ENCODE data around the gene DGKQ. TPM values are rescaled to one million over a fixed set of nuclear protein-coding genes. Genes with fewer than 3 reads are reported as not detected.

Gene DGKQ
- total RNA-seq, 4 donors from 2014 or later = 3.2 to 5.2 (median 4.5) TPM

- DNase-seq = no peak
- Histone ChIP-seq H3K27ac (no peak overlapping the region), H3K4me1 (peaks cover 7 to 19% of the 10 kb centered on the region in 2 donors), H3K9me3 (no peaks in the 10 kb centered on the region), H3K36me3 (no peaks in the 10 kb centered on the region), H3K4me3 (no peak overlapping the region), H3K27me3 (peaks cover 0 to 4% (median under 1%) of the 10 kb centered on the region in 3 donors)
- ATAC-seq = no peak
- TF ChIP-seq POLR2A (IDR thresholded peaks at IDR 0.05) = no peak
- TF ChIP-seq CTCF (IDR thresholded peaks at IDR 0.05 in 4 of 5, conservative IDR thresholded peaks at IDR 0.05 in 1 of 5) = no peak
- intact Hi-C loops (cut with DNase I; ENCODE audit: low total_unique reads) = loop anchor here (5.0 to 10.0 kb wide), 3 partner anchors 234 to 991 kb away; partner anchors contain the start of genes CTBP1, NELFA and UVSSA
- in situ Hi-C loops (cut with MboI; ENCODE audit: low sequenced_read_pairs in 4 of 4) = no loop called here
These were observed 40.1 kb upstream of the DGKQ start for GRCh38 chr4:1013225-1014073.

GRCh38 chr4:1012034-1012739 lies 38.8 kb upstream of the DGKQ start:
- peak overlapping the region in 1 of 4 donors; percentile 28 for H3K27ac ChIP-seq

GRCh38 chr4:1011666-1012033 lies 38.3 kb upstream of the DGKQ start:
- no peaks in the 10 kb centered on the region for H3K36me3 ChIP-seq
- H3K4me3 ChIP-seq = peak overlapping the region in 1 of 4 donors; percentile 63
- intact Hi-C loops (cut with DNase I; ENCODE audit: low total_unique reads) = loop anchor here (2.0 to 10.0 kb wide), 4 partner anchors 229 to 993 kb away; partner anchors contain the start of genes CTBP1, NELFA and UVSSA
- peaks cover 7 to 19% of the 10 kb centered on the region in 2 donors for H3K4me1 ChIP-seq
- ATAC-seq (no peak), DNase-seq (no peak)
- peaks cover 15 to 18% (median 15%) of the 10 kb centered on the region in 3 donors for H3K27me3 ChIP-seq
- no peak overlapping the region for H3K27ac ChIP-seq
- TF ChIP-seq POLR2A (IDR thresholded peaks at IDR 0.05) (no peak), CTCF (IDR thresholded peaks at IDR 0.05 in 4 of 5, conservative IDR thresholded peaks at IDR 0.05 in 1 of 5) (no peak)
- no peaks in the 10 kb centered on the region for H3K9me3 ChIP-seq
- in situ Hi-C loops (cut with MboI; ENCODE audit: low sequenced_read_pairs in 4 of 4) = no loop called here

More at GRCh38 chr4:1012034-1012739, 38.8 kb upstream of the DGKQ start:
- ATAC-seq (no peak), DNase-seq (no peak)
- Histone ChIP-seq H3K9me3 (no peaks in the 10 kb centered on the region), H3K36me3 (no peaks in the 10 kb centered on the region), H3K4me3 (peak overlapping the region; percentile 49 to 60 (median 54)), H3K4me1 (peaks cover 7 to 19% of the 10 kb centered on the region in 2 donors), H3K27me3 (peaks cover 9 to 13% (median 10%) of the 10 kb centered on the region in 3 donors)
- intact Hi-C loops (cut with DNase I; ENCODE audit: low total_unique reads) (loop anchor here (5.0 to 10.0 kb wide), 3 partner anchors 235 to 993 kb away; partner anchors contain the start of genes CTBP1, NELFA and UVSSA), in situ Hi-C loops (cut with MboI; ENCODE audit: low sequenced_read_pairs in 4 of 4) (no loop called here)
- TF ChIP-seq POLR2A (IDR thresholded peaks at IDR 0.05) (no peak), CTCF (IDR thresholded peaks at IDR 0.05 in 4 of 5, conservative IDR thresholded peaks at IDR 0.05 in 1 of 5) (no peak)

GRCh38 chr4:1011022-1011665 lies 37.8 kb upstream of the DGKQ start, which contains the start of gene FGFRL1:
Gene FGFRL1 (plus strand): TSS chr4:1011626. CDS start chr4:1012486, 860 bp downstream.
- no peaks in the 10 kb centered on the region for H3K36me3 ChIP-seq
- DNase-seq = peak; percentile 87 to 88
- peaks cover 7 to 19% of the 10 kb centered on the region in 2 donors for H3K4me1 ChIP-seq
- peak within 1 kb of the TSS; percentile 50 to 64 (median 62) for H3K27ac ChIP-seq
- TF ChIP-seq POLR2A (IDR thresholded peaks at IDR 0.05) = peak in 1 of 2 donors; percentile 10
- TF ChIP-seq CTCF (IDR thresholded peaks at IDR 0.05 in 4 of 5, conservative IDR thresholded peaks at IDR 0.05 in 1 of 5) = no peak
- peak; percentile 62 to 63 for ATAC-seq
- peak within 1 kb of the TSS; percentile 63 to 97 (median 74) for H3K4me3 ChIP-seq
- no peaks in the 10 kb centered on the region for H3K9me3 ChIP-seq
- intact Hi-C loops (cut with DNase I; ENCODE audit: low total_unique reads) = loop anchor here (2.0 to 10.0 kb wide), 4 partner anchors 228 to 994 kb away; partner anchors contain the start of genes CTBP1, NELFA and UVSSA
- in situ Hi-C loops (cut with MboI; ENCODE audit: low sequenced_read_pairs in 4 of 4) = no loop called here
- peaks cover 20 to 23% (median 20%) of the 10 kb centered on the region in 3 donors for H3K27me3 ChIP-seq

Data from gastrocnemius medialis (tissue), 4 donors.